Right atrium auricular region (tissue), 2 donors: ENCODE data around the gene PRCC. TPM values are rescaled to one million over a fixed set of nuclear protein-coding genes. Genes with fewer than 3 reads are reported as not detected.

Source experiments
- DNase-seq: peaks from one replicate; pipeline ENCODE4 v3.0.0-alpha.2; 2019; ENCODE audit warnings: low spot score
- H3K27ac ChIP-seq, 2 donors: fragments of 200-600 bp; sonication (generic); 1 replicate in 1 of 2; 2 replicates in 1 of 2; pipeline ENCODE4 v1.5.1; 2016 to 2019
- H3K27me3 ChIP-seq, 2 donors: fragments of 200-600 bp; sonication (generic); one replicate each; pipeline versions ENCODE4 v1.5.1 to v1.6.0; 2017 to 2019
- H3K36me3 ChIP-seq: fragments of 200-600 bp; sonication (generic); one replicate; pipeline ENCODE4 v1.5.1; 2016
- H3K4me1 ChIP-seq, 2 donors: fragments of 200-600 bp; sonication (generic); one replicate each; pipeline versions ENCODE4 v1.5.1 to v1.6.0; 2017 to 2019
- H3K4me3 ChIP-seq, 2 donors: fragments of 200-600 bp; sonication (generic); 1 replicate in 1 of 2; 2 replicates in 1 of 2; pipeline ENCODE4 v1.5.1; 2017 to 2019; ENCODE audit warnings: mild to moderate bottlenecking in 1 of 2, moderate library complexity in 1 of 2
- H3K9me3 ChIP-seq, 2 donors: fragments of 200-600 bp; sonication (generic); one replicate each; pipeline ENCODE4 v1.5.1; 2019
- CTCF ChIP-seq, 2 donors: fragments of 200-600 bp; sonication (generic); IDR thresholded peaks; one replicate each; pipeline ENCODE4 v1.5.1; 2019; ENCODE audit warnings: antibody characterized with exemption in 2 of 2
- total RNA-seq, 2 donors: library from RNA; depleted of rRNA; stranded (reverse); fragments of >200 nt; gene quantifications; one replicate each; pipeline ENCODE4 v1.1.0, GENCODE V29; 2016

The PRCC gene
- 10 to 100 TPM; 29.8 to 34.3 TPM for total RNA-seq

GRCh38 chr1:156767101-156767878 lies at the start of gene PRCC:
Gene PRCC, plus strand, starts transcription at chr1:156767535. Its CDS starts 237 bp downstream, at chr1:156767772.
- DNase-seq = peak; percentile 99
- H3K27ac ChIP-seq = peak within 1 kb of the TSS; percentile 92 to 94
- peaks cover 7% of the 10 kb centered on the region for H3K36me3 ChIP-seq
- peak within 1 kb of the TSS; percentile 88 to 98 for H3K4me3 ChIP-seq
- peaks cover 0 to 55% of the 10 kb centered on the region in 2 donors for H3K4me1 ChIP-seq
- no peak for TF ChIP-seq CTCF (IDR thresholded peaks at IDR 0.05)
- H3K27me3 ChIP-seq = no peaks in the 10 kb centered on the region
- no peaks in the 10 kb centered on the region for H3K9me3 ChIP-seq

- no peaks in the 10 kb centered on the region for H3K27me3 ChIP-seq
- peaks cover 0 to 17% of the 10 kb centered on the region in 2 donors for H3K4me1 ChIP-seq
- H3K36me3 ChIP-seq = peaks cover 44% of the 10 kb centered on the region
- DNase-seq = no peak
- H3K4me3 ChIP-seq = no peak overlapping the region
- TF ChIP-seq CTCF (IDR thresholded peaks at IDR 0.05) = no peak
- no peaks in the 10 kb centered on the region for H3K9me3 ChIP-seq
- H3K27ac ChIP-seq = no peak overlapping the region
These were observed 46.2 kb upstream of the PRCC start for GRCh38 chr1:156721131-156721530.

GRCh38 chr1:156721535-156721934 lies 45.8 kb upstream of the PRCC start:
- H3K4me3 ChIP-seq = no peak overlapping the region
- no peaks in the 10 kb centered on the region for H3K27me3 ChIP-seq
- peaks cover 45% of the 10 kb centered on the region for H3K36me3 ChIP-seq
- no peak overlapping the region for H3K27ac ChIP-seq
- no peak for TF ChIP-seq CTCF (IDR thresholded peaks at IDR 0.05)
- no peak for DNase-seq
- H3K4me1 ChIP-seq = peaks cover 0 to 21% of the 10 kb centered on the region in 2 donors
- no peaks in the 10 kb centered on the region for H3K9me3 ChIP-seq

GRCh38 chr1:156725683-156726280 lies 41.6 kb upstream of the PRCC start:
- peak; percentile 93 for DNase-seq
- no peaks in the 10 kb centered on the region for H3K27me3 ChIP-seq
- H3K36me3 ChIP-seq = peaks cover 45% of the 10 kb centered on the region
- peaks cover 0 to 43% of the 10 kb centered on the region in 2 donors for H3K4me1 ChIP-seq
- peak; percentile 84 to 90 for TF ChIP-seq CTCF (IDR thresholded peaks at IDR 0.05)
- H3K27ac ChIP-seq = peak overlapping the region; percentile 35 to 44
- H3K9me3 ChIP-seq = no peaks in the 10 kb centered on the region
- H3K4me3 ChIP-seq = peak overlapping the region; percentile 21 to 33

- peak in 1 of 2 donors; percentile 56 for TF ChIP-seq CTCF (IDR thresholded peaks at IDR 0.05)
- no peak for DNase-seq
- H3K27ac ChIP-seq = no peak overlapping the region
- no peaks in the 10 kb centered on the region for H3K9me3 ChIP-seq
- H3K4me1 ChIP-seq = peaks cover 0 to 43% of the 10 kb centered on the region in 2 donors
- H3K36me3 ChIP-seq = peaks cover 36% of the 10 kb centered on the region
- peak overlapping the region in 1 of 2 donors; percentile 33 for H3K4me3 ChIP-seq
- no peaks in the 10 kb centered on the region for H3K27me3 ChIP-seq
These were observed 40.6 kb upstream of the PRCC start for GRCh38 chr1:156726549-156727226.
